Breast epithelium (tissue), 3 donors: Measurements from ENCODE around the gene OSBPL10.

Experiments used
- POLR2A ChIP-seq: fragments of 450-650 bp; IDR thresholded peaks from one replicate; pipeline ENCODE4 v1.6.1; 2016; ENCODE audit warnings: antibody characterized with exemption, mild to moderate bottlenecking, moderate library complexity
- POLR2AphosphoS5 ChIP-seq, 3 donors: sonication (generic); formaldehyde crosslinking; IDR thresholded peaks; one replicate each; pipeline ENCODE4 v1.6.1; 2017; ENCODE audit warnings: antibody characterized with exemption in 3 of 3
- TF ChIP-seq, protein P1 (sequence below), 3 donors: fragments of 450-650 bp; IDR thresholded peaks; one replicate each; pipeline ENCODE4 v1.5.1; 2016 to 2017; ENCODE audit warnings: antibody characterized with exemption in 3 of 3, mild to moderate bottlenecking in 3 of 3, moderate library complexity in 3 of 3

DNA sequence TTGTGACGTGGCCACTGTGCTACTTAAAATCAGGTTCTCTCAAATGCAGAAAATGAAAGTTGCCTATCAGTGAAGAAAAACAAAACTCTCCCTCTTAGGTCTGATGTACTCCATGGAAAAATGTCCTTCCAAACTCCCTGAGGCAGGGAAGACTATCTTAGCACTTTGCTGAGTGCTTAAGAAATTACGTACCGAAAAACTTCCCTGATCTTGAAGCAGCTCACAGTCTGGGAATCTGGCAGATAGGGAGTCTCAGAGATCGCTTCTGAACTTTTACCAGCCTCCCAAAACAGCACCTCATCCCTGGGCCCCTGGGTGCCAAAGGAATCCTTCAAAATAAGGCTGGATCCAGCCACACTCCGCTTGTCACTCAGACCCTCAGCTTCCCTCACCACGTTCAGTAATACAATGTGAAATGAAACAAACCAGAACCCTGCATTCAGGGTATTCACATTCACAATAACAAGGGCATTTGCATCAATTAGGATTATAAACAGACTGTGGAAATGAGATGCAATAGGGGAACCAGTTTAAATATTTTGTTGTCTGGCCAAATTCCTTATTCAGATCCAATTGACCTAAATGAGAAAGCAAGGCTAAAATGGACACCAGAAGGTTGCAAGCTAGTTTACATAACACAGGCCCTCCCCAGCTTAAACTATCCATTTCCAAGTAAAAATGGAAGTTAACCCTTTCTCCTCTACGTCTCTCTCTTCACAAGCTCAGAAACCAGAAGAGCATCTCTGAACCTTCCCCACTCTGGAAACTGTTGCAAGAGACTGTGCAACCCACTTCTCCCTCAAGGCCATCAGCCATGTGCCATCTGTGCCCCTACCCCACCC is 20.9 kb downstream of the OSBPL10 start:
- TF ChIP-seq, protein P1, sequence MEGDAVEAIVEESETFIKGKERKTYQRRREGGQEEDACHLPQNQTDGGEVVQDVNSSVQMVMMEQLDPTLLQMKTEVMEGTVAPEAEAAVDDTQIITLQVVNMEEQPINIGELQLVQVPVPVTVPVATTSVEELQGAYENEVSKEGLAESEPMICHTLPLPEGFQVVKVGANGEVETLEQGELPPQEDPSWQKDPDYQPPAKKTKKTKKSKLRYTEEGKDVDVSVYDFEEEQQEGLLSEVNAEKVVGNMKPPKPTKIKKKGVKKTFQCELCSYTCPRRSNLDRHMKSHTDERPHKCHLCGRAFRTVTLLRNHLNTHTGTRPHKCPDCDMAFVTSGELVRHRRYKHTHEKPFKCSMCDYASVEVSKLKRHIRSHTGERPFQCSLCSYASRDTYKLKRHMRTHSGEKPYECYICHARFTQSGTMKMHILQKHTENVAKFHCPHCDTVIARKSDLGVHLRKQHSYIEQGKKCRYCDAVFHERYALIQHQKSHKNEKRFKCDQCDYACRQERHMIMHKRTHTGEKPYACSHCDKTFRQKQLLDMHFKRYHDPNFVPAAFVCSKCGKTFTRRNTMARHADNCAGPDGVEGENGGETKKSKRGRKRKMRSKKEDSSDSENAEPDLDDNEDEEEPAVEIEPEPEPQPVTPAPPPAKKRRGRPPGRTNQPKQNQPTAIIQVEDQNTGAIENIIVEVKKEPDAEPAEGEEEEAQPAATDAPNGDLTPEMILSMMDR (IDR thresholded peaks at IDR 0.05) = no peak
- TF ChIP-seq POLR2AphosphoS5 (IDR thresholded peaks at IDR 0.05) (no peak), POLR2A (no peak)
